ENCODE data around the gene PDPN.

PDPN gene

GRCh38 chr1:13581446-13581845 lies 2.2 kb upstream of the PDPN start:
- no peak for DNase-seq

- no peak for DNase-seq
Measured at GRCh38 chr1:13582713-13583443, 754 bp upstream of the PDPN start.

DNA sequence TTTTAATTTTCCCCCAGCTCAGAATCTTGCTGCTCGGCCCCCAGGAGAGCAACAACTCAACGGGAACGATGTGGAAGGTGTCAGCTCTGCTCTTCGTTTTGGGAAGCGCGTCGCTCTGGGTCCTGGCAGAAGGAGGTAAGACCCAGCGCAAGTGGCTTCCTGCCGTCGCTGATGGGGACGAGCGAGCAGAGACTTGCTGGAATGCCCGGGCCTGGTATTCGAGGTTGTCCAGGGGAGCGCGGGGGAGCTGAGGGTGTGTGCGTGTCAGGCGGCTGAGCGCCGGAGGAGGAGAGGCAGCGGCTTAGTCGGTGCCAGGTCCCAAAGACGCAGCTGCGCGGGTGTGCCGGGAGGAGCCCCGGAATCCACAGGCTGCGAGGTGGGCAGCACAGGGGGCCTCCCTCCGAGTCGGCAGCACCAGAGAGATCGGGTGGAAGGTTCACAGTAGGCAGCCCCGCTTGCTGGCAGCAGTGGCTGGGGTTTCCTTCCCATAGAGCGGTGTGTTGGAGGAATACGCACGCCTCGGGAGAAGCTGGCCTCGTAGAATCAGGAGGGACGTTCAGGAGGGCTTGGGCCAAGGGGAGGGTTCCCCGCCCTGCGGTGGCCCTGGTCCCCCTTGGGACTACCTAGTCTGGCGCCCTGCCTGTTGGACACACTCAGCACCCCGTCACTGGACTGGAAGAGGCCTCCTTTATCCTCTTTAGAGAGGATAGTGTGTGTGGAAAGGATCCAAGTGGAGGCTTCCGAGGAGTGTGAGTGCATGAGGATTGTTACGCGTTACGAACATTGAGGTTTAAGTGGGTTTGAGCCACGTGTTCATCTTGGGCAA lies 547 bp downstream of the PDPN start:
- peak; percentile 87 for DNase-seq

DNA sequence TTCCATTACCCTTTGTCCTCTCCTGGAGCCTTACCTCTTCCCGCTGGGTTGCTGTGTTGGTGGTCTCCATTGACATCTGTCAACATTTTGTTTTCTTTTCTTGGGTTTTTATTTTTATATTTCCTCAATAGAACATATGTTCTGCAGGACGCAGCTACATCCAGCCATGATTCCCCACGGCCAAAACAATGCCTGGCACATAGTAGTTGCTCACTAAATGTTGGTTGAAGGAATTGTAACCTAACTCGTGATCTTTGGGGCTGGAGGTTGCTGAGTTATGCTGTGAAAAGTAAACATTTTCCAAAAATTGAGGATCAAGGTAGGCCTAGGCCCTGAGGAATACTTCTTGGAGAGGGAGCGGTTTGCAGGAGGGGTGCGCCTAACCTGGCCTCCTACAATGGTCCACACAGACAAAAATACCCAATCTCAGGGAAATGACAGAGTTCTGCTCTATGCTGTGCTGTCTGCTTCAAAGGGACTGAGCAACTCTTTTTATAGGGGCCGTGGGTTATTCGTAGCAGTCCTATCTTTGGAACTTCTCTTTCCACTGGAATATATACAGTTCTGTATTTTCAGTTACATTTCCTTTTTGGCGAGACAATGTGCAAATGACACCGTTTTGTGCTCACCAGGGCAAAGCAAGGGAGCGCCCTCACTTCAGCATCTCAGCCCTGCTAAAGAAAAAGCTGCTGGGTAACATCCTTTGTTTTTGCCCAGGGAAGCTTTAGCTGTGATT lies 1.4 kb downstream of the PDPN start:
- no peak for DNase-seq

DNA sequence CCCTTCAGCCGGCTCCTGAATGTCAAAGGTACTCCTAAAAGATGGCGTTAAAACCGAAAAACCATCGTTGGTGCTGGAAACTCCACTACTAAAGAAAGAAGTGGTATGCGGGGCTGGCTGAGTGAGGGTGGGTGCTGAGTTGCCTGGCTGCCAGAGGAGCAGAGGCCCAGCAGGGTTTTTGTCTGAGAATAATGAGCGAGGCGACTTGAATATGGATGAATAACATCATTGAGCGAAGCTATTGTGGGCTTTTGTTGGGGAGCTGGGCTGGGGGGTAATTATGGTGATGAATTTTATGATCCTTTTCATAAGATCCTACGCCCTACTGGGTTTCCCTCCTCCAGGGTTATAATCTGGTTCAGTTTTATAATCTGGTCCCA lies 2.0 kb downstream of the PDPN start:
- no peak for DNase-seq

DNA sequence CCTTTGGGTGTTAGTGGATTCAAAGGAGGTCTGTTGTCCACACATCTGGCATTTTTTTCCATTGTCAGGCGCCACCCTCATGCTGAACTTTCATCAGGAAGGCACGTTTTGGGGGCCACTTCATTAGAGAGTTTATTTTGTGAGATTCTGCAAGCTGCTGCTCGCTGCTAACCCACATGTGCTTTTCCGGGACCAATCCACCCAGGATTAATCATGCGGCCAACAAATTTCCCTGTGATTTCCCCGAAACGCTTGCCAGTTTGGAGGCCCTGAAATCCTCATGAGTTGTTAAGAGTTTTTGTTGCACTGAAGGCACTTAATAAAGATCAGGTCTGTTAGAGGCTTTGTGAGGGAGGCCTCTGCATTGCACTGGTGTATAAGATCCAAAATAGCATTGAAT lies 2.4 kb downstream of the PDPN start:
- no peak for DNase-seq

DNA sequence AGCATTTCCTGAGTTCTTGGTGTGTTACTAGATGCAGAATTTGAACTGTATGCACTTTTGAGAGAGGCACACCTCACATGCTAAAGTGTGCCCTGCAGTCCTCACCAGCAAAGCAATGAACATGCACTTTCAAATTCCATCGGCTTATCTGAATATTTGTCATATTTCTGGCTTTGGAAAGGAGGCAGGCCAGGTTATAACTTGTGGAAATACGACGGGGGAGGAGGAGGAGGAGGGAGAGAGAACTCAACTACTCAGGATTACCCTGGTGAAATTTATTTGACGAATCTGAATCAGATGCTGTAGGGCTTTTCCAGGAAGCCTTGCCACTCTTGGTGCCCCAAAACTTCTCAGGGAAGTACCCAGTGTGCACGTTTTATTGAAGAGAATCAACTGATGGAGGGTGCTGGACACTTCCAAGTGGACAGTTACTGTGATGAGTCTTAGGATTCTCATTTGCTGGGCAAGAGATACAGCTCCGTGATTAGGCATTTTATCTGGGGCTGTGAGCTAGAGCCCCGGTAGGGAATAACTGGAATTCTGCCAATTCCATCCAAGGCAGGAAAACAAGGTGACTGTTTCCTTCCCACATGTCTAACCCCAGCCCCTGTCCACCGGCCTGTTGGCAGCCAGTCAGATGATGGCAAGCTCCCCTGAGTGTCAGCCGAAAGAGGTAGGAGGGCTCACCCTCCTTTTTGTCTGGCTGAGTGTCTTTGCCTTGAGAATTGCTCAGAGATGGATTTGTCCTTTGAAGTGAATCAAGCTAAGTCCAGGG lies 3.8 kb downstream of the PDPN start:
- no peak for DNase-seq

DNA sequence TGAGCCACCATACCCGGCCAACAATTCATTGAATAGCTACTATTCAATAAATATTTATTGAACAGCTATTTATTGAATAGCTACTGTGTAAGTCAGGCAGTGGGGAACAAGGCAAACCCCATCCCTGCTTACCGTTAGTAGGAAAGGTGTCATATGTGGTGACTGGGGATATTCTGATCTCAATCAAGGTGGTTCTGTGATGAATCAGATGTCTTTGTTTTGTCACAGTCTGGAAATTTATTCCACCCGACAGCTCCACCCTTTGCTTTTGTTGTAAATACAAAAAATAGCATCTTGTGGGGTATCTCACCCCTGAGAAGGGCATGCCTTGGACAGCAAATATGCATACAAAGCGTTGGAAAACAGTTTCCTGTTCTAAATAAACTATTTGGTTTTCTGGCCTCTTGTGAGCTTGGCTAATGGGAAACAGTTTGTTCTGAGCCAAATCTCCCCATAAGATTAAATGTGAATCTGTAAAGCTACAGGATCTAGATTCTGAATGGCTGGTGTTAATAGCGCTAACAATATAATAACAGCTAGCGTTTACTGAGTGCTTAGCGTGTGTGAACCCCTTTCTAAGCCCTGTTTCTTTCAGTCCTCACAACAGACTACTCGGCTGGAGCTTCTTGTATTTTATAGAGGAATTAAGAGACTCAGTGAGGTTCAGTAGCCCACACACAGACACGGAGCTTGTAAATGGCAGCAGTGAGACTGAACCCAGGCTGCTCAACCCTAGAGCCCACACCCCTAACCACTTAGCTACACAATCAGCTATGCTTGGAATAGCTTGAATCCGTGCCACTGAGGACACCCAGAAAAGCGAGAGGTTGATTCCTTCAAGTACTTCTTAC lies 5.5 kb downstream of the PDPN start:
- no peak for DNase-seq

- DNase-seq: no peak
Measured at GRCh38 chr1:13590486-13590885, 6.9 kb downstream of the PDPN start.

DNA sequence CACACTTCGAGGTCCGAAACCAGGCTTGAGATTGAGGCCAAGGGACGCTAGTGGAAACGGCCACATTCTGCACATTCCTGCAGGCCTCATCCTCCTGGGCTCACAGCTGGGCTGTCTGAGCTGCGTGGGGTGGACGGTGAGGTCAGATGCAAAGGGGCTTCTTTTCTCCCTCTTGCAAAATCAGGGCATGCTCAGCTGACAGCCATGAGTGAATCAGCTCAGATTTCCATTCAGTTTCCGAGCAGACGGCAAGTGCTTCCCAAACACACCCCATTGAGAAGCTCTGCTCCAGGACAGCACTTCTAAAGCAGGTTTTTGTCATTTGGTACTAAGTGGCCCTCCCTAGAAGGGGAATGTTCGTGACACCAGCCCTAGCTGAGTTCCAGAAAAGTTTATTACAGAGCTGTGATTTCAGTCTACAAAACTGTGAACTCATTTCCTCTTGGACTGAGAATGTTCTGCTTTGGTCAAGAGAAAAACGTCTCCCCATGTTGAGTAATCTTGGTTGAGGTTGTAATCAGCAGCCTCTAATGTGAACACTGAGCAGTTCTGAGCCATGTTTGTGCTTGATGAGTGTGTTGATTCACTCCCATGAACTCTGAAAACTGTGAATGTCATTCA lies 10.0 kb downstream of the PDPN start:
- peak; percentile 88 for DNase-seq

DNA sequence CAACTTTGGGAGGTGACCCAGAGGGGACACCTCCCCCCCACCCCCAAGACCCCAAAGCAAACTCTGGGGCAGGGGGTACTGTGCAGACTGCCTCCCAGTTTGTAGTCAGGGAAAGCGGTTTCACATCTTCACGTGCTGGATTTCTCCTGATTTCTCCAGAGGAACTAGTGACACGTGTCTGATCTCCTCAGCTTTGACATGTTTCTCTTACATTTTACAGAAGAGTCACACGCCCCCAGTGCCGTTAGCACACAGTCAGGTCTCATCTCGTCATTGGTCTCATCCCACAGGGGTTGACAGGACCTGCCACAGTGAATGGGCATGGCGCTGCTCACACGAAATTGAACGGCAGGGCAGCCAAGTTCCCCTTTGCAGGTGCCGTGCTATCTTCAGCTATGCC lies 11.8 kb downstream of the PDPN start:
- DNase-seq: no peak

DNA sequence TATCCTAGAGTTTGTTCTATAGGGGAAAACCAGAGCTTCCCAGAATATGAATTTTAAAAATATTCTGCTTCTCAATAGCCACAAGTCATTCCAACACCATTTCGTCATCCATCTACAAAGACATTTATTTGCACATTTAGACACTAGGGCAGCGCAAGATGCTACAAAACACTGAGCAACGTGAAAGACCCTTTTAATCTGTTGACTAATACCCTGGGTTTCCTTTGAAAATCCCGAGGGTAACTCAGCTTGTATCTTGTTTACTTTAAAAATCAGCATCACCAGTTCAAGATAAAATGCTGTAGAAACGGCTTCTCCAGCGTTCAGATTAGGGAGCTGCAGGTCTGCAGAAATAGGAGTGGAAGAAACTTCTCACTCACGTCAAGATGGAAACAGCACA lies 13.5 kb downstream of the PDPN start:
- DNase-seq: no peak

GRCh38 chr1:13600762-13601453 lies 17.3 kb downstream of the PDPN start:
- no peak for DNase-seq

DNA sequence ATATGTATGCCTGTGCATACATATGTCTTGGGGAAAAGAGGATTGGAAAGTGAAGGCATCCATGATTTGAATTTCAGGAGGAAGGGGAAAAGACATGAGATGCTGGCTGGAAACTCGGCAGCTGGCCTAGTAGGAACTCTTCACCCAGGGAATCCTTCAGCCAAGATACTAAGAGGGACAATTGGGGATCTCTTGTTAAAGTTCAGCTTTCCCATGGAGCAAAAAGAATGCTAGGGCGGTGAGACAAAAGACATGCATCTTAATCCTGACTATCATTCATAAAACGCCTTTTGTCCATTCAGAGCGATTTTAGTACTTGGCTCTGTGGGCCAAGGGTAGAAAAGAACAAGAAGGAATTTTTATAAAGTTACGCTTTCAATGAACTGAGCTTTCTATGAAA lies 20.5 kb downstream of the PDPN start:
- no peak for DNase-seq

DNA sequence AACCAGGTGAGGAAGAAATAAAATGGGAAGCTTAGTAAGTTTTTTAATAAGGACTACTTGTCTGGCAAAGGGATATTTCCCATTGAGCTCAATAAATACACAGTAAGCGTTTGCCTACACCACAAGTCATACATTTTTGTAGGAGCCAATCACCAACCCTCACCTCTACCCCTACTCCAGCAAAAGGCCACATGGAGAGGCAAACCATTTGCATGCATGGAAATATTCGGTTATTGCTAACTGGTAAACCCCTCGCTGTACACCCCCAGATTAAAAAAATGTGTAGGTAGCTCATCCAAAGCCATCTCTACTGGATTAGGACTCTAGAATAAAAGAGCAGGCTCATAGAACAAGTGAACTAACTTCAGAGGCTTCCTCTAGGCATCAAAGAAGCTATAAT lies 21.1 kb downstream of the PDPN start:
- no peak for DNase-seq

DNA sequence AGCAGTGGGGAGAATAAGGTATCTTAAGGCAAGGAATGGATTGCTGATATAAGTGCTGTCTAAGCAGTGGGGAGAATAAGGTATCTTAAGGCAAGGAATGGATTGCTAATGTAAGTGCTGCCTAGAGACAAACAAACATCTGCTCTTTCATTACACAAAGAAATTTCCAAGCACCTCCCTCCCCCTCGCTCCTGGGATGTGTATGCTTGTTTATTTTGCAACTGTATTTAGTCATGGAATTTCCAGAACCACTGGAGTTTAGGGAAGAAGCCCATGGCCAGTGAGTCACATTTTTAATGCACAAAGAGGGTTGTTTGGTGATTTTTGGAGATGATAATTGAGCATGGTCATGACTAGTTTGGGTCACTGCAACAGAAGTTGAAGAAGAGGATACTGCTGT lies 21.5 kb downstream of the PDPN start:
- DNase-seq: peak; percentile 82

GRCh38 chr1:13607002-13607401 lies 23.4 kb downstream of the PDPN start:
- no peak for DNase-seq

- no peak for DNase-seq
Measured at GRCh38 chr1:13616234-13616633, 32.6 kb downstream of the PDPN start.

DNA sequence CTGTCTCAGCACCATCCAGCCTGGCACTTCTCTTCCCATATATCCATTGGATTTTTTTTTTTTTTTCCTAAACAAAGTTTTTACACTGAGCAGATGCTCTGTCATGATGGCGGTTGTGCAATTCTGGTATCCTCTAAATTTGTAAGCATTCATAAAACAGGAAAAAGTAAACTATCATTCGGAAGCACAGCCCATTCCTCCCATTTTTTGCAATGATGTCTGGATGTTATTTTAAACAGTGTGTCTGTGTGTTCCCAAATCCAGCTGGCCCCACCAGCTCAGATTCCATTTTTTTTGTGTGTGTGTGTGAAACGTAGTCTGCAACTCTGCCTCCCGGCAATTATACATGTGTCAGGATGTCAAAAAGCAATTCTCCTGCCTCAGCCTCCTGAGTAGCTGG lies 33.5 kb downstream of the PDPN start:
- no peak for DNase-seq

- DNase-seq: no peak
Measured at GRCh38 chr1:13617773-13618172, 34.1 kb downstream of the PDPN start.

GRCh38 chr1:13618483-13618882 lies 34.9 kb downstream of the PDPN start:
- no peak for DNase-seq
